A549 treated with AZD9567 at 1 μM for 4 hours (cell line): ENCODE results near the gene NISCH. TPM values are rescaled to one million over a fixed set of nuclear protein-coding genes. Genes with fewer than 3 reads are reported as not detected.

Source experiments
- total RNA-seq: library from RNA; stranded (reverse); fragments of 200-300 nt; extraction: Qiagen RNA extraction; gene quantifications from 5 replicates; pipeline ENCODE4 v1.2.3, GENCODE V29; 2022; ENCODE audit not compliant: insufficient read depth

The NISCH gene
- 12.5 to 19.7 TPM (median 16.1 TPM) in 5 replicates for total RNA-seq

GRCh38 chr3:52455283-52456168, at the start of gene NISCH:
NISCH (plus strand) TSS chr3:52455604; CDS start chr3:52455642, 38 bp downstream.

GRCh38 chr3:52444860-52445793, 10.3 kb upstream of the NISCH start, which contains the start of gene SEMA3G:
SEMA3G (minus strand) TSS chr3:52445103; CDS start chr3:52445027, 76 bp downstream.

GRCh38 chr3:52453496-52454249, 1.7 kb upstream of the NISCH start, which contains the start of gene TNNC1:
TNNC1 (minus strand) TSS chr3:52454041; CDS start chr3:52454015, 26 bp downstream.

GRCh38 chr3:52494886-52495495, 39.6 kb downstream of the NISCH start, which contains the start of gene STAB1:
STAB1 (plus strand) TSS chr3:52495338; CDS start chr3:52495414, 76 bp downstream.

GRCh38 chr3:52533623-52534280, 78.3 kb downstream of the NISCH start, which contains the start of gene NT5DC2:
NT5DC2 (minus strand) TSS chr3:52533857; CDS start chr3:52533737, 120 bp downstream.

GRCh38 chr3:52536369-52537164, 81.2 kb downstream of the NISCH start, which contains the start of gene UQCC5:
UQCC5 (plus strand) TSS chr3:52536605; CDS start chr3:52536756, 151 bp downstream.

Other genes with a start within 250 kb of the NISCH start
- 0.08 TPM in 1 of 5 replicates, not detected in the others for gene TLR9, start 230.0 kb upstream of the NISCH start, total RNA-seq
- 61.3 to 72.0 TPM (median 67.9 TPM) in 5 replicates for gene TWF2, start 216.4 kb upstream of the NISCH start, total RNA-seq
- 2.7 to 4.5 TPM (median 4.2 TPM) in 5 replicates for gene PPM1M, start 209.8 kb upstream of the NISCH start, total RNA-seq
- gene WDR82, start 177.0 kb upstream of the NISCH start, total RNA-seq = 50.3 to 60.0 TPM (median 52.9 TPM) in 5 replicates
- 4.2 to 5.3 TPM (median 4.5 TPM) in 5 replicates for gene GLYCTK, start 167.8 kb upstream of the NISCH start, total RNA-seq
- 0.60 to 5.8 TPM (median 1.1 TPM) in 5 replicates for gene DNAH1, start 139.3 kb upstream of the NISCH start, total RNA-seq
- gene BAP1, start 45.6 kb upstream of the NISCH start, total RNA-seq = 33.7 to 38.9 TPM (median 36.2 TPM) in 5 replicates
- gene PHF7, start 44.9 kb upstream of the NISCH start, total RNA-seq = 2.5 to 3.4 TPM (median 2.9 TPM) in 4 of 5 replicates, not detected in the other
- gene SEMA3G, start 10.5 kb upstream of the NISCH start, total RNA-seq = 0.07 to 0.17 TPM (median 0.15 TPM) in 4 of 5 replicates, not detected in the other
- gene TNNC1, start 1.6 kb upstream of the NISCH start, total RNA-seq = 0.78 to 4.7 TPM (median 1.3 TPM) in 5 replicates
- 0.03 to 0.11 TPM (median 0.06 TPM) in 4 of 5 replicates, not detected in the other for gene STAB1, start 39.7 kb downstream of the NISCH start, total RNA-seq
- gene NT5DC2, start 78.3 kb downstream of the NISCH start, total RNA-seq = 68.5 to 107 TPM (median 101 TPM) in 5 replicates
- 56.4 to 73.8 TPM (median 65.5 TPM) in 5 replicates for gene UQCC5, start 81.0 kb downstream of the NISCH start, total RNA-seq
- 12.6 to 21.7 TPM (median 15.8 TPM) in 5 replicates for gene PBRM1, start 230.3 kb downstream of the NISCH start, total RNA-seq
- gene GNL3, start 230.4 kb downstream of the NISCH start, total RNA-seq = 94.1 to 107 TPM (median 101 TPM) in 5 replicates